AG09319 (cell line): ENCODE data around the gene SYP.

ENCODE experiments used
- DNase-seq: peaks from one replicate; pipeline ENCODE4 v3.0.0-alpha.2; 2010; ENCODE audit warnings: low read depth; ENCODE audit errors: extremely low read depth
- CTCF ChIP-seq: IDR thresholded peaks from 2 replicates; pipeline ENCODE4 v1.5.1; 2011; ENCODE audit warnings: low read depth, mild to moderate bottlenecking, inconsistent platforms, low read length, moderate library complexity

SYP gene

GRCh38 chrX:49166914-49167739 is 32.9 kb downstream of the SYP start:
- TF ChIP-seq CTCF = no peak
- no peak for DNase-seq

GRCh38 chrX:49165901-49166881 is 33.8 kb downstream of the SYP start:
- TF ChIP-seq CTCF = no peak; the same call in 1 of the 2 replicates
- DNase-seq = no peak

- DNase-seq = no peak
- TF ChIP-seq CTCF = no peak
Observed at GRCh38 chrX:49164589-49165360, 35.2 kb downstream of the SYP start.

GRCh38 chrX:49163555-49164419 is 36.2 kb downstream of the SYP start:
- DNase-seq = peak; percentile 42
- peak; percentile 27 for TF ChIP-seq CTCF

GRCh38 chrX:49162620-49163019 is 37.4 kb downstream of the SYP start, which contains the start of gene MAGIX:
Gene MAGIX, plus strand, starts transcription at chrX:49162758. Its CDS starts 132 bp downstream, at chrX:49162890.
- no peak for TF ChIP-seq CTCF
- no peak for DNase-seq

- TF ChIP-seq CTCF = no peak
- DNase-seq = no peak
Observed at GRCh38 chrX:49161632-49162031, 38.4 kb downstream of the SYP start.
